K562 (cell line): ENCODE results near the gene ELMO1. TPM values are rescaled to one million over a fixed set of nuclear protein-coding genes. Genes with fewer than 3 reads are reported as not detected.

Experiments used
- ARNT ChIP-seq, 2 experiments: fragments of 450-650 bp; IDR thresholded peaks; 2 replicates each; pipeline ENCODE4 v1.6.1; 2016; ENCODE audit warnings: mild to moderate bottlenecking in 1 of 2
- BHLHE40 ChIP-seq: IDR thresholded peaks from 2 replicates; pipeline ENCODE4 v1.6.1; 2011; ENCODE audit warnings: low read length, improper control_type of control experiment
- CREB1 ChIP-seq, 2 experiments: sonication (generic) in 1 of 2; formaldehyde crosslinking in 1 of 2; IDR thresholded peaks; 2 replicates each; pipeline versions ENCODE4 v1.6.1 to v1.8.0; 2012 to 2022; ENCODE audit warnings: inconsistent platforms in 1 of 2, mild to moderate bottlenecking in 1 of 2, missing genetic modification reagents in 1 of 2, moderate library complexity in 1 of 2
- ELK3 ChIP-seq: fragments of 450-650 bp; formaldehyde crosslinking; IDR thresholded peaks from 2 replicates; pipeline ENCODE4 v1.4.0; 2020; ENCODE audit warnings: mild to moderate bottlenecking
- ETV6 ChIP-seq, 3 experiments: fragments of 150-350 bp in 1 of 3; sonication (generic) in 1 of 3; formaldehyde crosslinking in 1 of 3; IDR thresholded peaks; 2 replicates each; pipeline versions ENCODE4 v1.6.1 to v1.8.0; 2014 to 2022; ENCODE audit warnings: borderline replicate concordance in 2 of 3, low read depth in 2 of 3, antibody characterized with exemption in 1 of 3, low read length in 1 of 3, mild to moderate bottlenecking in 1 of 3, missing genetic modification reagents in 1 of 3
- FOSL1 ChIP-seq: fragments of 200-800 bp; sonication (Bioruptor generic); conservative IDR thresholded peaks from 2 replicates; pipeline ENCODE4 v1.6.1; 2016; ENCODE audit warnings: missing genetic modification characterization, missing compliant biosample characterization
- FOXJ2 ChIP-seq: fragments of 200-800 bp; sonication (Bioruptor generic); IDR thresholded peaks from 2 replicates; pipeline ENCODE4 v1.6.1; 2016; ENCODE audit warnings: missing genetic modification characterization, missing compliant biosample characterization
- GATAD2B ChIP-seq: fragments of 450-650 bp; IDR thresholded peaks from 2 replicates; pipeline ENCODE4 v1.6.1; 2017; ENCODE audit warnings: mild to moderate bottlenecking, borderline replicate concordance
- HDAC3 ChIP-seq: fragments of 450-650 bp; IDR thresholded peaks from 2 replicates; pipeline ENCODE4 v1.6.1; 2018; ENCODE audit warnings: borderline replicate concordance, mild to moderate bottlenecking, moderate library complexity; ENCODE audit not compliant: partially characterized antibody
- HEY1 ChIP-seq: fragments of 250-450 bp; sonication (Bioruptor Pico); IDR thresholded peaks from 2 replicates; pipeline ENCODE4 v1.5.0; 2020; ENCODE audit warnings: mild to moderate bottlenecking, moderate library complexity, borderline replicate concordance
- KHSRP ChIP-seq: fragments of 450-650 bp; IDR thresholded peaks from 2 replicates; pipeline ENCODE4 v1.6.1; 2017
- MBD2 ChIP-seq: sonication (generic); IDR thresholded peaks from 2 replicates; pipeline ENCODE4 v1.6.1; 2016; ENCODE audit warnings: low read depth, borderline replicate concordance
- PML ChIP-seq: IDR thresholded peaks from 2 replicates; pipeline ENCODE4 v1.6.1; 2012; ENCODE audit warnings: low read length, inconsistent platforms
- RCOR1 ChIP-seq, 2 experiments: IDR thresholded peaks; 2 replicates each; pipeline ENCODE4 v1.6.1; 2012; ENCODE audit warnings: low read depth in 2 of 2, low read length in 2 of 2, borderline replicate concordance in 1 of 2, improper control_type of control experiment in 1 of 2
- SMARCA4 ChIP-seq: fragments of 450-650 bp; IDR thresholded peaks from 2 replicates; pipeline ENCODE4 v1.6.1; 2016
- SMARCB1 ChIP-seq: IDR thresholded peaks from 2 replicates; pipeline ENCODE4 v1.6.1; 2011; ENCODE audit warnings: improper control_type of control experiment, low read depth; ENCODE audit not compliant: insufficient read length
- TEAD1 ChIP-seq, 2 experiments: fragments of 450-650 bp in 1 of 2; sonication (generic) in 1 of 2; formaldehyde crosslinking; IDR thresholded peaks; 2 replicates each; pipeline versions ENCODE4 v1.4.0 to v1.8.0; 2020 to 2022; ENCODE audit warnings: mild to moderate bottlenecking in 2 of 2, missing genetic modification reagents in 1 of 2
- TSHZ1 ChIP-seq: fragments of 250-450 bp; sonication (Bioruptor Pico); IDR thresholded peaks from 2 replicates; pipeline ENCODE4 v1.4.0; 2020; ENCODE audit warnings: mild to moderate bottlenecking, moderate library complexity
- ZMIZ1 ChIP-seq, 2 experiments: fragments of 150-350 bp in 1 of 2; IDR thresholded peaks; 2 replicates each; pipeline ENCODE4 v1.6.1; 2012 to 2016; ENCODE audit warnings: low read depth in 2 of 2, low read length in 2 of 2, mild to moderate bottlenecking in 1 of 2, moderate library complexity in 1 of 2
- ZNF253 ChIP-seq: fragments of 250-450 bp; sonication (Bioruptor Pico); conservative IDR thresholded peaks from 2 replicates; pipeline ENCODE4 v1.6.1; 2021; ENCODE audit warnings: mild to moderate bottlenecking
- ZNF780A ChIP-seq: fragments of 250-450 bp; sonication (Bioruptor Pico); IDR thresholded peaks from 2 replicates; pipeline ENCODE4 v1.5.0; 2021; ENCODE audit warnings: mild to moderate bottlenecking
- polyA plus RNA-seq, 8 experiments: library from polyadenylated mRNA; depleted of rRNA in 4 of 8; stranded (reverse) in 5 of 8; unstranded in 3 of 8; fragments of >200 nt; fragmentation: Nextera tagmentation in 2 of 8; fragmentation: Illumina TruSeq in 1 of 8; extraction: Ambion mirVana in 2 of 8; extraction: Trizol in 1 of 8; gene quantifications; 2 replicates each; pipeline versions ENCODE4 v1.2.1 to v1.2.3, GENCODE V29; 2011 to 2014; ENCODE audit warnings: inconsistent platforms in 1 of 8, missing spikeins in 1 of 8
- total RNA-seq, 7 experiments: library from RNA; depleted of rRNA in 6 of 7; stranded (reverse); fragments of >200 nt in 6 of 7; fragmentation: Illumina TruSeq in 2 of 7; extraction: Trizol in 2 of 7; gene quantifications; 2 replicates each; pipeline versions ENCODE4 v1.2.1 to v1.2.3, GENCODE V29; 2011 to 2021; ENCODE audit warnings: low replicate concordance in 1 of 7

ELMO1 gene
- total and polyA plus RNA-seq, 9 of the 15 experiments (the other 6 are each of a cell fraction or from before 2014, with no cell fraction given): 0.36 to 7.2 (median 3.6) TPM

- TF ChIP-seq TSHZ1: no peak
- TF ChIP-seq RCOR1 (IDR thresholded peaks at IDR 0.05; ENCODE audit: borderline replicate concordance in 1 of 2, low read depth in 2 of 2, low read length in 2 of 2): peak in 1 of 2 experiments; percentile 94; a peak in 2 of 4 replicates
- TF ChIP-seq PML: peak; percentile 96
- peak in 1 of 2 experiments; percentile 54; a peak in 1 of 4 replicates for TF ChIP-seq ARNT (IDR thresholded peaks at IDR 0.05)
- peak; percentile 77 for TF ChIP-seq HEY1 (CRISPR knock-in tag)
- TF ChIP-seq MBD2: 0 out of 2 replicates have a peak, but pooled peaks have one; percentile 35
- 0 out of 4 replicates have a peak, but pooled peaks of 1 of the 2 experiments have one; percentile 44 for TF ChIP-seq ETV6 (IDR thresholded peaks at IDR 0.05; ENCODE audit: borderline replicate concordance in 1 of 2, low read depth in 2 of 2, low read length in 1 of 2)
- no peak for TF ChIP-seq ETV6 (CRISPR knock-in tag; IDR thresholded peaks at IDR 0.05; ENCODE audit: borderline replicate concordance)
- peak; percentile 74 for TF ChIP-seq HDAC3
- peak; percentile 31; the same call in 1 of the 2 replicates for TF ChIP-seq CREB1 (IDR thresholded peaks at IDR 0.05)
- TF ChIP-seq CREB1 (CRISPR knock-in tag; IDR thresholded peaks at IDR 0.05): no peak
- peak; percentile 97 for TF ChIP-seq SMARCA4
- no peak for TF ChIP-seq ZNF780A (CRISPR knock-in tag)
- TF ChIP-seq FOXJ2: peak; percentile 76
- TF ChIP-seq FOSL1: peak; percentile 77
- TF ChIP-seq ZMIZ1 (IDR thresholded peaks at IDR 0.05; ENCODE audit: low read depth in 2 of 2, low read length in 2 of 2): peak in 1 of 2 experiments; percentile 83; a peak in 1 of 4 replicates
- peak; percentile 16; the same call in 1 of the 2 replicates for TF ChIP-seq BHLHE40
- TF ChIP-seq TEAD1 (CRISPR knock-in tag; IDR thresholded peaks at IDR 0.05): peak in 1 of 2 experiments; percentile 68; a peak in 1 of 4 replicates
- no peak for TF ChIP-seq ELK3 (CRISPR knock-in tag)
- TF ChIP-seq GATAD2B: peak; percentile 32; the same call in 1 of the 2 replicates
- peak; percentile 59; the same call in 1 of the 2 replicates for TF ChIP-seq KHSRP
- no peak for TF ChIP-seq SMARCB1
- no peak for TF ChIP-seq ZNF253 (CRISPR knock-in tag)
Measured at GRCh38 chr7:37357637-37357996, 91.0 kb downstream of the ELMO1 start (continued).
